ENCODE data around the gene TRPM6.

TRPM6 gene

DNA sequence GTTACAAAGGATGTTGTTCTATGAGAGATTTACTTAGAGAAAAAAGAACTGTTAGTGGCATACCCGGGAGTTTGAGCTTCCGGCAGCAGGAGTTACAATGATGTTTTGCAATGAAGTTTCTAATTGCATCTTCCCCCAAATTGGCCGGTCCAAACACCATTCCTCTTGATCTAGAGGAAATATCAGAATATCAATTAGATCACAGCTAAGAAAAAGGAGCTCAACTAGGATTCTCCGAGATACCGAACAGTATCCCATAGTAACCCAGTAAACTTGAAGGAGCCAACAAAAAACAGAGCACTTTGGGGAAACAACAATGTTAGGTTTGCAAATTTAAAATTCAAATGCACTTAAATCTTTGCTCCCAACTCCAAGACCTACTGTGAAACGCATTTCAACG lies 159.5 kb downstream of the TRPM6 start:
- DNase-seq (ENCODE audit: insufficient read length, low spot score) (no peak), FAIRE-seq (no peak)
- TF ChIP-seq, protein P1, sequence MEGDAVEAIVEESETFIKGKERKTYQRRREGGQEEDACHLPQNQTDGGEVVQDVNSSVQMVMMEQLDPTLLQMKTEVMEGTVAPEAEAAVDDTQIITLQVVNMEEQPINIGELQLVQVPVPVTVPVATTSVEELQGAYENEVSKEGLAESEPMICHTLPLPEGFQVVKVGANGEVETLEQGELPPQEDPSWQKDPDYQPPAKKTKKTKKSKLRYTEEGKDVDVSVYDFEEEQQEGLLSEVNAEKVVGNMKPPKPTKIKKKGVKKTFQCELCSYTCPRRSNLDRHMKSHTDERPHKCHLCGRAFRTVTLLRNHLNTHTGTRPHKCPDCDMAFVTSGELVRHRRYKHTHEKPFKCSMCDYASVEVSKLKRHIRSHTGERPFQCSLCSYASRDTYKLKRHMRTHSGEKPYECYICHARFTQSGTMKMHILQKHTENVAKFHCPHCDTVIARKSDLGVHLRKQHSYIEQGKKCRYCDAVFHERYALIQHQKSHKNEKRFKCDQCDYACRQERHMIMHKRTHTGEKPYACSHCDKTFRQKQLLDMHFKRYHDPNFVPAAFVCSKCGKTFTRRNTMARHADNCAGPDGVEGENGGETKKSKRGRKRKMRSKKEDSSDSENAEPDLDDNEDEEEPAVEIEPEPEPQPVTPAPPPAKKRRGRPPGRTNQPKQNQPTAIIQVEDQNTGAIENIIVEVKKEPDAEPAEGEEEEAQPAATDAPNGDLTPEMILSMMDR (IDR thresholded peaks at IDR 0.05; ENCODE audit: insufficient read depth, missing control alignments), result no peak

DNA sequence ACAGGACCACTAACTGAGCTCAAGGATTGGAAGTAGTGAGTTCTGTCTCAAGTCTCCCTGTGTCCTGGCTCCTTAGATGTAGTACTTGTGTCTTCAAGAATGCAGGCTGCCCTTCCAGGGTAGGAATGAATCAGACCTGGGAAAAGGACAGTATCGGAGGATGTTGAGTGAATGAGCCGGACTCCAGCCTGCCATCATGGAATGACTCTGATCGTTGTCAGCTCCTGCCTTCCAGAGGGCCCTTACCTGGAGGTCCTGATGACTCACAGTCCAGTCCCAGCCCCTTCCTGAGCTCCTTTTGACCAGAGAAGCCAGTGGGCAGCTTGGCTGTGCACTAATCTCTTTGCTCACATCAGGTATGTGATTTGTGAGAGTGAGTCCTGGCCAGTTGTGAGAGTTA lies 161.1 kb downstream of the TRPM6 start:
- TF ChIP-seq, protein P1 (IDR thresholded peaks at IDR 0.05; ENCODE audit: insufficient read depth, missing control alignments), result no peak
- DNase-seq (ENCODE audit: insufficient read length, low spot score) (no peak), FAIRE-seq (no peak)

DNA sequence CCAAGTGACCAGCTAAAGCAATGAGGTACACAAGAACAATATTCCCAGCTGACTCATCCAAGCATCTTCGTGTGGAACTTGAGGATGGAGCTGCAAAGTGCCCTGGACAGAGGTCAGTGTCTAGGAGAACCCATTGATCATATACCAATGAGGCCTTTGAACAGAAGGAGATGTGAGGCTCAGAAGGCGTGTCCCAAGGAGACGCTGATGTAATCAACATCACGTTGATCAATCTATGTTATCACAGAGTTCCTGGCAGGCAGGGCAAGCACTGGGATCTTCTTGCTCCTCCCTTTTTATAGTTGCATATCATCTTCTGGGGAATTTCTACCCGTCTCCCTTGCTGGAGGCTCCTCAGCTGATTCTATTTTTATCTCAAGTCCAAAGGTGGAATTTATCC lies 163.4 kb downstream of the TRPM6 start:
- TF ChIP-seq, protein P1 (IDR thresholded peaks at IDR 0.05; ENCODE audit: insufficient read depth, missing control alignments), result no peak
- DNase-seq (ENCODE audit: insufficient read length, low spot score), result no peak
- no peak for FAIRE-seq

DNA sequence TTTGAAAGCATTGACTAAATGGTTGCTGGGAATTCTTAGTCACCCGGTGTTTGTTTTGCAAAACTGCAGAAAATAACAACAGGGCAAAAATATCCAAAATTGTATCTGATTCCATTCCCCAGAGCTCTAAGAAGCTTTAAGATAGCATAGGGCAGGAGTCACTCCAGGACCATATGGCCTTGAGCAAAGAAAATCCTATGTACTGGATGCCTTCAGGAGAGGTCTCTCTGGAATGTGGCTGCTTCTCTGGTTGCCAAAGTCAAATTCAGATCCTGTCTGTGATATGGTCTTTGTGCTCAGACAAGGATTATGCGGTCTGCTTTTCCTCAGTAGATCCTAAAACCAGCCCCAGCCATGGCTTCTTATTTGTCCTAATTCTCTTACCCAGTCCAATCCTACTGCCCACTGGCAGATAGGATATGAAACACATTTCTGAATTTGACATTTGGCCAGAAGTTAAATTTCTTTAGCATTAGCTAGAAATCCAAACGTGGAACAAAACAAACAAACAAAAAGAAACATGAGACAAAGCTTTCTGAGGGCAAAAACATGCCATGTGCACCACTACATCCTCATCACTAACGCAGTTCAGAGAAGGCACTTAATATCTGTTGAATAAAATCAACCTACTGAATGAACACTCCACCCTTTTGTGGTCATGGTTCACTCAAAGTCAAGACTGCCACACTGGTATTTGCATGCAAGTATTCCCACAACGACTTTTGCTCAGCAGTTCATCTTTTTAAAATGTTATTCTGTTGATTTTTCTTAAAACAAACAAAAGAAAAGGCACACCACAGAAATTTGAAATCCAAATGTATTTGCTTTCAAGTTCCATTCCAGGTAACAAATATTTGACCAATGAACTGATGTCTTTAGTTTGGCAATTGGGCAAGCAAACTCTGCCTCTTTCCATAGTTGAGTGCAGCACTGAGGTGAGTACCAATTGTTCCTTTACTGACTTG lies 165.7 kb downstream of the TRPM6 start:
- DNase-seq (ENCODE audit: insufficient read length, low spot score), result no peak
- no peak for FAIRE-seq
- TF ChIP-seq, protein P1 (IDR thresholded peaks at IDR 0.05; ENCODE audit: insufficient read depth, missing control alignments), result no peak

DNA sequence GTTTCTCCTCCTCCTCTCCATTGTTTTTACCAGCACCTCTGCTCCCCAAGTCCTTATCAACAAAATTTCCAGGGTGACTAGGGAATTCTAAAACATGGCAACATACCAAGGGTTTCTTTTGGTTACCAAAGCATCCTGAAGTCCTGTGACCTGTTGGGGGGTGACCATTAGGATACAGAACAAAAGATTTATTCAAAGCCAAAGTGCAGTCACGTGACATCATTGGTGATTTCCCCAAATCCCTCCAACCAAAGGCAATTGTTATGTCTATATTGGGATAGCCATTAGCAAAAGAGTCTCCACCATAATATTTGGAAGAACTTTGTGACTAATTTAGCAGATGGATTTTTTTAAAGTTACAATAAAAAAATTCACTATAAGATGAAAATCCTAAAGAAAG lies 168.4 kb downstream of the TRPM6 start:
- FAIRE-seq, result no peak
- TF ChIP-seq, protein P1 (IDR thresholded peaks at IDR 0.05; ENCODE audit: insufficient read depth, missing control alignments), result no peak

DNA sequence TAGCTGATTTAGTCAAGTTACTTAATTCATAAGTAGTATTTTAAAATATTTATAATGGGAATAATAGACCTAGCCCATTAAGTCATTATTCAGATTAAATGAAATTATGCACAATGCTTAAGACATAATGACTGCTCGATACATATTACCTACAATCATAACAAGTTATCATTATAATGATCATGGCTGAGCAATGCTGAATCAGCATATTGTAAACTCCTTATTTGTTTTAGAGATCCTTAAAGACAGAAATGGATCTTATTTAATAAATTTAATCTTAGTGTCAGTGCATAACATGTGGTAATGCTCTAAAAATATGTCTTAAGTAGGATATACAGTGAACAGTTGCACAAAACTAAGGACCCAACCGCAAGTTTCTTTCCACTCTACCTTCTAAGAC lies 169.0 kb downstream of the TRPM6 start:
- no peak for FAIRE-seq
- no peak for DNase-seq (ENCODE audit: insufficient read length, low spot score)
- TF ChIP-seq, protein P1 (IDR thresholded peaks at IDR 0.05; ENCODE audit: insufficient read depth, missing control alignments), result no peak

More for the DNA sequence above, 168.4 kb downstream of the TRPM6 start:
- DNase-seq (ENCODE audit: insufficient read length, low spot score), result no peak

DNA sequence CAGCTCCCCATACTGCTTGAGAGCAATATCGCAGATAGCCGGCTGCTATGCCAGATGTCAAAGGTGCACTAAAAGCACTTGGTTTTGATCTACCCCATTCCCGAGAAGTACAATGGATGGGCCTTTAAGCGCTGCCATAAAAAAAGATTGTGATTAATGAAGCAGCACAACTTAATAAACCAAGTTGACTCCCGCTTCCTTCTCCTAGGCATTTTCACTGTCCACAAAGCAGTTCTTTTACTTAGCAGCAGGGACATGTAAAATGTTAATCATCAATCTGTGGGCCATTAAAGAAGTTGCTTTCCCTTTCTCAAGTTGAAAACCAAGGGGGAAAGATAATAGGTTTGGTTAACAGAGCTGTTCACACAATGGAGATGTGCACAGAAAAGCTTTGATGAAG lies 176.4 kb downstream of the TRPM6 start:
- TF ChIP-seq, protein P1 (IDR thresholded peaks at IDR 0.05; ENCODE audit: insufficient read depth, missing control alignments), result no peak
- FAIRE-seq, result no peak
- no peak for DNase-seq (ENCODE audit: insufficient read length, low spot score)
